ENCODE measurements around the gene PRR18.

The PRR18 gene, protein sequence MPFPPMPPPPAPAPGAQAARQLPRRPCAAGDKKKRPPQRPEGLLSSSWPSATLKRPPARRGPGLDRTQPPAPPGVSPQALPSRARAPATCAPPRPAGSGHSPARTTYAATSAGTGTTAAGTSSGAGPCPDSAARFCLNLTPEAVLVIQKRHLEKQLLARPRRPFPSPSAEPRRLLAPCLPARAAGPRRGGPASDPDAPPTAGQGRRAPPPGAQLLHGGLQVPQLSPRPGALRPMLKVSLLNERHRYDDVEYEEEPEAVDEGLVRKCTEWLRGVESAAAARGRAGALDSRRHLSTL

GRCh38 chr6:166308033-166308768 is at the start of gene PRR18:
Gene PRR18, minus strand, starts transcription at chr6:166308392. Its CDS starts 250 bp downstream, at chr6:166308142.
- Histone ChIP-seq H3K27ac (ENCODE audit: low read depth, low read length) (no peak within 1 kb of the TSS), H3K27me3 (ENCODE audit: control insufficient read depth in 1 of 2, insufficient read depth in 2 of 2, low read length in 2 of 2) (peaks cover 20 to 51% of the 10 kb centered on the region in 2 donors), H3K4me3 (ENCODE audit: low read depth in 1 of 2, low read length in 2 of 2) (peak within 1 kb of the TSS; percentile 47 to 61), H3K36me3 (ENCODE audit: control insufficient read depth in 1 of 2, insufficient read depth in 2 of 2, low read length in 2 of 2) (no peaks in the 10 kb centered on the region), H3K9me3 (ENCODE audit: control insufficient read depth in 1 of 2, low read length in 2 of 2) (no peaks in the 10 kb centered on the region), H3K4me1 (ENCODE audit: control insufficient read depth in 1 of 2, insufficient read depth in 2 of 2, low read length in 2 of 2) (peaks cover 4 to 10% of the 10 kb centered on the region in 2 donors), H3K9ac (ENCODE audit: low read depth in 1 of 2, low read length in 2 of 2) (no peak within 1 kb of the TSS)

GRCh38 chr6:166355552-166355951 is 47.4 kb upstream of the PRR18 start:
- H3K27me3 ChIP-seq (ENCODE audit: control insufficient read depth in 1 of 2, insufficient read depth in 2 of 2, low read length in 2 of 2): peaks cover 0 to 3% of the 10 kb centered on the region in 2 donors
- no peaks in the 10 kb centered on the region for H3K9me3 ChIP-seq (ENCODE audit: control insufficient read depth in 1 of 2, low read length in 2 of 2)
- no peak overlapping the region for H3K9ac ChIP-seq (ENCODE audit: low read depth in 1 of 2, low read length in 2 of 2)
- no peak overlapping the region for H3K4me3 ChIP-seq (ENCODE audit: low read depth in 1 of 2, low read length in 2 of 2)
- H3K27ac ChIP-seq (ENCODE audit: low read depth, low read length): no peak overlapping the region
- H3K36me3 ChIP-seq (ENCODE audit: control insufficient read depth in 1 of 2, insufficient read depth in 2 of 2, low read length in 2 of 2): no peaks in the 10 kb centered on the region
- no peaks in the 10 kb centered on the region for H3K4me1 ChIP-seq (ENCODE audit: control insufficient read depth in 1 of 2, insufficient read depth in 2 of 2, low read length in 2 of 2)

- no peak overlapping the region for H3K27ac ChIP-seq (ENCODE audit: low read depth, low read length)
- H3K36me3 ChIP-seq (ENCODE audit: control insufficient read depth in 1 of 2, insufficient read depth in 2 of 2, low read length in 2 of 2): no peaks in the 10 kb centered on the region
- no peaks in the 10 kb centered on the region for H3K4me1 ChIP-seq (ENCODE audit: control insufficient read depth in 1 of 2, insufficient read depth in 2 of 2, low read length in 2 of 2)
- no peak overlapping the region for H3K9ac ChIP-seq (ENCODE audit: low read depth in 1 of 2, low read length in 2 of 2)
- peaks cover 0 to 3% of the 10 kb centered on the region in 2 donors for H3K27me3 ChIP-seq (ENCODE audit: control insufficient read depth in 1 of 2, insufficient read depth in 2 of 2, low read length in 2 of 2)
- no peaks in the 10 kb centered on the region for H3K9me3 ChIP-seq (ENCODE audit: control insufficient read depth in 1 of 2, low read length in 2 of 2)
- H3K4me3 ChIP-seq (ENCODE audit: low read depth in 1 of 2, low read length in 2 of 2): no peak overlapping the region
Observed at GRCh38 chr6:166354965-166355364, 46.8 kb upstream of the PRR18 start.

- Histone ChIP-seq H3K4me1 (ENCODE audit: control insufficient read depth in 1 of 2, insufficient read depth in 2 of 2, low read length in 2 of 2) (no peaks in the 10 kb centered on the region), H3K9me3 (ENCODE audit: control insufficient read depth in 1 of 2, low read length in 2 of 2) (no peaks in the 10 kb centered on the region), H3K9ac (ENCODE audit: low read depth in 1 of 2, low read length in 2 of 2) (no peak overlapping the region), H3K36me3 (ENCODE audit: control insufficient read depth in 1 of 2, insufficient read depth in 2 of 2, low read length in 2 of 2) (no peaks in the 10 kb centered on the region), H3K4me3 (ENCODE audit: low read depth in 1 of 2, low read length in 2 of 2) (no peak overlapping the region), H3K27me3 (ENCODE audit: control insufficient read depth in 1 of 2, insufficient read depth in 2 of 2, low read length in 2 of 2) (peaks cover 0 to 3% of the 10 kb centered on the region in 2 donors), H3K27ac (ENCODE audit: low read depth, low read length) (no peak overlapping the region)
Observed at GRCh38 chr6:166354143-166354542, 46.0 kb upstream of the PRR18 start.

DNA sequence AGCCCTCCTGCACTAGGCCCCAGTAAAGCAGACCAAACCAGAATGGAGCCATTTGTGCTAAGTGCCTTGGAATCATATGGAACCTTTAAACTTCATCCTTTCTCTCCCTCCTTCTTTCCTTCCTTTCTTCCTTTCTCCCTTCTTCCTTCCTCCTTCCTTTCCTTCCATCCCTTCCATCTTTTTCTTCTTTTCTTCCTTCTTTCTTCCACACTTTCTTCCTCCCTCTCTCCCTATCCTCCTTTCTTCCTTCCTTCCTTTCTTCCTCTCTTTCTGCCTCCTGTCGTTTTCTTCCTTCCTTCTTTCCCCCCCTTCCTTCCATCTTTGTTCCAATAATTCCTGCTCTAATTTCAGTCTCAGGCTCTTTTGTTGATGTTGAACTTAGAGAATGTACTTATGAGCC is 45.3 kb upstream of the PRR18 start:
- H3K4me3 ChIP-seq (ENCODE audit: low read depth in 1 of 2, low read length in 2 of 2): no peak overlapping the region
- no peak overlapping the region for H3K9ac ChIP-seq (ENCODE audit: low read depth in 1 of 2, low read length in 2 of 2)
- no peaks in the 10 kb centered on the region for H3K36me3 ChIP-seq (ENCODE audit: control insufficient read depth in 1 of 2, insufficient read depth in 2 of 2, low read length in 2 of 2)
- H3K27ac ChIP-seq (ENCODE audit: low read depth, low read length): no peak overlapping the region
- peaks cover 0 to 3% of the 10 kb centered on the region in 2 donors for H3K27me3 ChIP-seq (ENCODE audit: control insufficient read depth in 1 of 2, insufficient read depth in 2 of 2, low read length in 2 of 2)
- H3K9me3 ChIP-seq (ENCODE audit: control insufficient read depth in 1 of 2, low read length in 2 of 2): no peaks in the 10 kb centered on the region
- H3K4me1 ChIP-seq (ENCODE audit: control insufficient read depth in 1 of 2, insufficient read depth in 2 of 2, low read length in 2 of 2): no peaks in the 10 kb centered on the region

GRCh38 chr6:166352923-166353322 is 44.7 kb upstream of the PRR18 start:
- H3K36me3 ChIP-seq (ENCODE audit: control insufficient read depth in 1 of 2, insufficient read depth in 2 of 2, low read length in 2 of 2): no peaks in the 10 kb centered on the region
- H3K9ac ChIP-seq (ENCODE audit: low read depth in 1 of 2, low read length in 2 of 2): no peak overlapping the region
- H3K4me3 ChIP-seq (ENCODE audit: low read depth in 1 of 2, low read length in 2 of 2): no peak overlapping the region
- no peaks in the 10 kb centered on the region for H3K4me1 ChIP-seq (ENCODE audit: control insufficient read depth in 1 of 2, insufficient read depth in 2 of 2, low read length in 2 of 2)
- no peak overlapping the region for H3K27ac ChIP-seq (ENCODE audit: low read depth, low read length)
- peaks cover 0 to 3% of the 10 kb centered on the region in 2 donors for H3K27me3 ChIP-seq (ENCODE audit: control insufficient read depth in 1 of 2, insufficient read depth in 2 of 2, low read length in 2 of 2)
- H3K9me3 ChIP-seq (ENCODE audit: control insufficient read depth in 1 of 2, low read length in 2 of 2): no peaks in the 10 kb centered on the region

DNA sequence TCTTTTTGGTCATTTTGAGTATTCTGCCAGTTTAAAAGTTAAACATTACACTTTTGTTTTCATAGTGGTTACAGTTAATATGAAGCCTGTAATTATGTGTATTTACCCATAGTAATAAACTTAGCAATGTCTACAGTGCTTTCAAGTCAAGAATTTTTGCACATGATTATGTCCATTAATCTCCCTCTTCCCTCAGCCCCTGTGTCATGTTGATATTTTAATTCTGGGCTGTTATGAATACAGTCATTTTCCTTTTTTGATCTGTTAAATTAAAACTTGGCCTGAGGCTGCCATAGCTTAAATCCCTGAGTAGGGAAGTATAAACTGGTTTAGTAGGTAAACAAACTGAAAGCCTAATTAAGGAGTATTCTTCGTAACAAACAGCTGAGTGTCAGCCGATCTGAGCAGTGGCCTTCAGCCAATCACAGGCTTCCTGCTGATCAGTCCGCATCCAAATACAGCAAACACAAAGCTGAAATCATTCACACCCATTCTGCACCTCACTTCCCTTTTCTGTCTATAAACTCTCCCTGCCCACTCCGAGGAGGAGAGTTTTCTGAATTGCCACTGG is 43.6 kb upstream of the PRR18 start:
- no peak overlapping the region for H3K27ac ChIP-seq (ENCODE audit: low read depth, low read length)
- peak overlapping the region; percentile 44 to 49 for H3K4me3 ChIP-seq (ENCODE audit: low read depth in 1 of 2, low read length in 2 of 2)
- H3K9me3 ChIP-seq (ENCODE audit: control insufficient read depth in 1 of 2, low read length in 2 of 2): no peaks in the 10 kb centered on the region
- no peaks in the 10 kb centered on the region for H3K36me3 ChIP-seq (ENCODE audit: control insufficient read depth in 1 of 2, insufficient read depth in 2 of 2, low read length in 2 of 2)
- peaks cover 0 to 3% of the 10 kb centered on the region in 2 donors for H3K27me3 ChIP-seq (ENCODE audit: control insufficient read depth in 1 of 2, insufficient read depth in 2 of 2, low read length in 2 of 2)
- no peaks in the 10 kb centered on the region for H3K4me1 ChIP-seq (ENCODE audit: control insufficient read depth in 1 of 2, insufficient read depth in 2 of 2, low read length in 2 of 2)
- H3K9ac ChIP-seq (ENCODE audit: low read depth in 1 of 2, low read length in 2 of 2): no peak overlapping the region

- Histone ChIP-seq H3K27me3 (ENCODE audit: control insufficient read depth in 1 of 2, insufficient read depth in 2 of 2, low read length in 2 of 2) (no peaks in the 10 kb centered on the region), H3K4me3 (ENCODE audit: low read depth in 1 of 2, low read length in 2 of 2) (no peak overlapping the region), H3K36me3 (ENCODE audit: control insufficient read depth in 1 of 2, insufficient read depth in 2 of 2, low read length in 2 of 2) (no peaks in the 10 kb centered on the region), H3K4me1 (ENCODE audit: control insufficient read depth in 1 of 2, insufficient read depth in 2 of 2, low read length in 2 of 2) (peaks cover 0 to 2% of the 10 kb centered on the region in 2 donors), H3K27ac (ENCODE audit: low read depth, low read length) (no peak overlapping the region), H3K9me3 (ENCODE audit: control insufficient read depth in 1 of 2, low read length in 2 of 2) (no peaks in the 10 kb centered on the region), H3K9ac (ENCODE audit: low read depth in 1 of 2, low read length in 2 of 2) (no peak overlapping the region)
Observed at GRCh38 chr6:166348305-166348949, 40.2 kb upstream of the PRR18 start.

- Histone ChIP-seq H3K27me3 (ENCODE audit: control insufficient read depth in 1 of 2, insufficient read depth in 2 of 2, low read length in 2 of 2) (no peaks in the 10 kb centered on the region), H3K9me3 (ENCODE audit: control insufficient read depth in 1 of 2, low read length in 2 of 2) (no peaks in the 10 kb centered on the region), H3K4me1 (ENCODE audit: control insufficient read depth in 1 of 2, insufficient read depth in 2 of 2, low read length in 2 of 2) (peaks cover 0 to 5% of the 10 kb centered on the region in 2 donors), H3K27ac (ENCODE audit: low read depth, low read length) (no peak overlapping the region), H3K4me3 (ENCODE audit: low read depth in 1 of 2, low read length in 2 of 2) (no peak overlapping the region), H3K36me3 (ENCODE audit: control insufficient read depth in 1 of 2, insufficient read depth in 2 of 2, low read length in 2 of 2) (no peaks in the 10 kb centered on the region), H3K9ac (ENCODE audit: low read depth in 1 of 2, low read length in 2 of 2) (no peak overlapping the region)
Observed at GRCh38 chr6:166346965-166347364, 38.8 kb upstream of the PRR18 start.

- Histone ChIP-seq H3K36me3 (ENCODE audit: control insufficient read depth in 1 of 2, insufficient read depth in 2 of 2, low read length in 2 of 2) (no peaks in the 10 kb centered on the region), H3K9ac (ENCODE audit: low read depth in 1 of 2, low read length in 2 of 2) (no peak overlapping the region), H3K9me3 (ENCODE audit: control insufficient read depth in 1 of 2, low read length in 2 of 2) (no peaks in the 10 kb centered on the region), H3K4me3 (ENCODE audit: low read depth in 1 of 2, low read length in 2 of 2) (no peak overlapping the region), H3K27me3 (ENCODE audit: control insufficient read depth in 1 of 2, insufficient read depth in 2 of 2, low read length in 2 of 2) (no peaks in the 10 kb centered on the region), H3K27ac (ENCODE audit: low read depth, low read length) (no peak overlapping the region), H3K4me1 (ENCODE audit: control insufficient read depth in 1 of 2, insufficient read depth in 2 of 2, low read length in 2 of 2) (peaks cover under 1 to 5% of the 10 kb centered on the region in 2 donors)
Observed at GRCh38 chr6:166346449-166346848, 38.3 kb upstream of the PRR18 start.

Measured in duodenal mucosa (tissue), 2 donors.